CD4-positive, alpha-beta T cell treated with Interleukin-4 for 4 hours (primary cell): Measurements from ENCODE around the gene ST6GALNAC4.

Source experiments
- DNase-seq: peaks from one replicate; pipeline ENCODE4 v3.0.0-alpha.2; 2020

Gene ST6GALNAC4

GRCh38 chr9:127910613-127911205, 6.1 kb downstream of the ST6GALNAC4 start:
- DNase-seq, result no peak

GRCh38 chr9:127909839-127910273, 7.0 kb downstream of the ST6GALNAC4 start:
- no peak for DNase-seq

- no peak for DNase-seq
Measured at GRCh38 chr9:127908660-127908926, 8.2 kb downstream of the ST6GALNAC4 start.

- no peak for DNase-seq
Measured at GRCh38 chr9:127907867-127908659, 8.8 kb downstream of the ST6GALNAC4 start.

- DNase-seq, result peak; percentile 77
Measured at GRCh38 chr9:127905788-127906191, 11.1 kb downstream of the ST6GALNAC4 start.

- DNase-seq, result peak; percentile 77
Measured at GRCh38 chr9:127905004-127905728, 11.7 kb downstream of the ST6GALNAC4 start.

GRCh38 chr9:127904561-127905003, 12.3 kb downstream of the ST6GALNAC4 start:
- no peak for DNase-seq

GRCh38 chr9:127903557-127904475, 13.0 kb downstream of the ST6GALNAC4 start:
- DNase-seq, result peak; percentile 60

GRCh38 chr9:127899128-127899943, 17.5 kb downstream of the ST6GALNAC4 start, which contains the start of gene ST6GALNAC6:
ST6GALNAC6 (minus strand) TSS chr9:127899603; CDS start chr9:127897981, 1,622 bp downstream.
- DNase-seq, result peak; percentile 45

- no peak for DNase-seq
Measured at GRCh38 chr9:127898433-127899127, 18.3 kb downstream of the ST6GALNAC4 start.

- DNase-seq, result no peak
Measured at GRCh38 chr9:127897193-127897692, 19.6 kb downstream of the ST6GALNAC4 start.

GRCh38 chr9:127896395-127897192, 20.2 kb downstream of the ST6GALNAC4 start:
- no peak for DNase-seq

- no peak for DNase-seq
Measured at GRCh38 chr9:127895811-127896210, 21.0 kb downstream of the ST6GALNAC4 start.

- no peak for DNase-seq
Measured at GRCh38 chr9:127893392-127893791, 23.4 kb downstream of the ST6GALNAC4 start.

- no peak for DNase-seq
Measured at GRCh38 chr9:127892831-127893230, 24.0 kb downstream of the ST6GALNAC4 start.

- DNase-seq, result no peak
Measured at GRCh38 chr9:127890053-127890452, 26.8 kb downstream of the ST6GALNAC4 start.

GRCh38 chr9:127887792-127888191, 29.0 kb downstream of the ST6GALNAC4 start:
- no peak for DNase-seq

GRCh38 chr9:127886401-127886972, 30.4 kb downstream of the ST6GALNAC4 start:
- DNase-seq, result no peak

GRCh38 chr9:127885508-127886281, 31.1 kb downstream of the ST6GALNAC4 start:
- DNase-seq, result no peak
